H9 (cell line): ENCODE results near the gene WLS. TPM values are rescaled to one million over a fixed set of nuclear protein-coding genes. Genes with fewer than 3 reads are reported as not detected.

Experiments used
- DNase-seq: peaks from one replicate; pipeline ENCODE4 v3.0.0-alpha.2; 2017
- H2AFZ ChIP-seq: one replicate; pipeline ENCODE4 v1.6.1; 2013; ENCODE audit warnings: mild to moderate bottlenecking, low read length, control low read depth, moderate library complexity
- H2AK5ac ChIP-seq: 2 replicates; pipeline ENCODE4 v1.6.1; 2013; ENCODE audit warnings: low read length, control low read depth, mixed read lengths; ENCODE audit not compliant: insufficient read length
- H2BK120ac ChIP-seq: one replicate; pipeline ENCODE4 v1.6.1; 2013; ENCODE audit warnings: low read depth, mild to moderate bottlenecking, low read length, control low read depth, inconsistent platforms; ENCODE audit not compliant: poor library complexity, severe bottlenecking
- H2BK12ac ChIP-seq: 2 replicates; pipeline ENCODE4 v1.6.1; 2013; ENCODE audit warnings: low read length, control low read depth, mixed read lengths, low read depth; ENCODE audit not compliant: insufficient read length
- H2BK15ac ChIP-seq: 2 replicates; pipeline ENCODE4 v1.6.1; 2013; ENCODE audit warnings: low read depth, low read length, control low read depth
- H2BK20ac ChIP-seq: one replicate; pipeline ENCODE4 v1.6.1; 2013; ENCODE audit warnings: low read depth, mild to moderate bottlenecking, low read length, control low read depth, inconsistent platforms; ENCODE audit not compliant: poor library complexity, severe bottlenecking
- H2BK5ac ChIP-seq: 2 replicates; pipeline ENCODE4 v1.6.1; 2013; ENCODE audit warnings: low read length, control low read depth, mixed read lengths; ENCODE audit not compliant: insufficient read length
- H3K14ac ChIP-seq: 2 replicates; pipeline ENCODE4 v1.6.1; 2013; ENCODE audit warnings: low read length, control low read depth; ENCODE audit not compliant: insufficient read depth
- H3K18ac ChIP-seq: 2 replicates; pipeline ENCODE4 v1.6.1; 2013; ENCODE audit warnings: low read depth, mild to moderate bottlenecking, mixed read lengths, low read length, control low read depth; ENCODE audit not compliant: insufficient read length
- H3K23ac ChIP-seq: 2 replicates; pipeline ENCODE4 v1.6.1; 2013; ENCODE audit warnings: low read length, control low read depth, mixed read lengths, low read depth; ENCODE audit not compliant: insufficient read length
- H3K23me2 ChIP-seq: 2 replicates; pipeline ENCODE4 v1.6.1; 2013; ENCODE audit warnings: low read depth, mild to moderate bottlenecking, mixed read lengths, low read length, control low read depth; ENCODE audit not compliant: insufficient read length, poor library complexity, severe bottlenecking
- H3K27ac ChIP-seq: 2 replicates; pipeline ENCODE4 v1.5.1; 2013; ENCODE audit warnings: low read length, control low read depth, mixed read lengths, low read depth; ENCODE audit not compliant: insufficient read length
- H3K27me3 ChIP-seq: 2 replicates; pipeline ENCODE4 v1.6.1; 2013; ENCODE audit warnings: low read length, control low read depth, inconsistent platforms; ENCODE audit not compliant: insufficient read depth
- H3K4ac ChIP-seq: 2 replicates; pipeline ENCODE4 v1.6.1; 2013; ENCODE audit warnings: low read depth, mild to moderate bottlenecking, control low read depth, inconsistent platforms, low read length, moderate library complexity
- H3K4me1 ChIP-seq: 2 replicates; pipeline ENCODE4 v1.6.1; 2013; ENCODE audit warnings: low read length, control low read depth, inconsistent platforms; ENCODE audit not compliant: insufficient read depth
- H3K4me2 ChIP-seq: 2 replicates; pipeline ENCODE4 v1.6.1; 2013; ENCODE audit warnings: low read length, control low read depth, mixed read lengths; ENCODE audit not compliant: insufficient read length, insufficient read depth
- H3K56ac ChIP-seq: 2 replicates; pipeline ENCODE4 v1.6.1; 2013; ENCODE audit warnings: low read depth, mild to moderate bottlenecking, mixed read lengths, low read length, control low read depth; ENCODE audit not compliant: insufficient read length
- H3K79me1 ChIP-seq: 2 replicates; pipeline ENCODE4 v1.6.1; 2013; ENCODE audit warnings: low read depth, mild to moderate bottlenecking, moderate library complexity, low read length, control low read depth, inconsistent platforms; ENCODE audit not compliant: insufficient read depth, poor library complexity, severe bottlenecking
- H3K79me2 ChIP-seq: 2 replicates; pipeline ENCODE4 v1.6.1; 2013; ENCODE audit warnings: low read length, control low read depth, inconsistent platforms; ENCODE audit not compliant: insufficient read depth
- H3K9ac ChIP-seq: 2 replicates; pipeline ENCODE4 v1.6.1; 2013; ENCODE audit warnings: low read length, control low read depth, mixed read lengths; ENCODE audit not compliant: insufficient read length; ENCODE audit errors: extremely low read depth
- H3K9me3 ChIP-seq: one replicate; pipeline ENCODE4 v1.6.1; 2013; ENCODE audit warnings: low read depth, low read length, inconsistent platforms; ENCODE audit not compliant: control insufficient read depth
- H3T11ph ChIP-seq: one replicate; pipeline ENCODE4 v1.6.1; 2013; ENCODE audit warnings: mild to moderate bottlenecking, low read length, control low read depth, inconsistent platforms
- H4K20me1 ChIP-seq: one replicate; pipeline ENCODE4 v1.6.1; 2013; ENCODE audit not compliant: control insufficient read depth, insufficient read length, insufficient read depth
- H4K5ac ChIP-seq: 2 replicates; pipeline ENCODE4 v1.6.1; 2013; ENCODE audit warnings: low read depth, mild to moderate bottlenecking, mixed read lengths, low read length, control low read depth; ENCODE audit not compliant: insufficient read length
- H4K8ac ChIP-seq: replicated peaks from 2 replicates; pipeline ENCODE4 v1.6.1; 2013; ENCODE audit warnings: low read length, control low read depth, mixed read lengths, low read depth; ENCODE audit not compliant: insufficient read length
- H4K91ac ChIP-seq: 2 replicates; pipeline ENCODE4 v1.6.1; 2013; ENCODE audit warnings: low read depth, mild to moderate bottlenecking, moderate library complexity, mixed read lengths, low read length, control low read depth; ENCODE audit not compliant: insufficient read length
- H3K27ac Mint-ChIP-seq, 3 experiments: 2 replicates in 2 of 3; 3 replicates in 1 of 3; pipeline ENCODE4 v1.8.0; 2020 to 2021; ENCODE audit warnings: mixed read lengths in 3 of 3, mild to moderate bottlenecking in 1 of 3, moderate library complexity in 1 of 3
- H3K27me3 Mint-ChIP-seq: 2 replicates; pipeline ENCODE4 v1.8.0; 2021; ENCODE audit warnings: low read depth, mild to moderate bottlenecking, moderate library complexity, mixed read lengths
- H3K36me3 Mint-ChIP-seq, 3 experiments: 2 replicates in 2 of 3; 3 replicates in 1 of 3; pipeline ENCODE4 v1.8.0; 2020 to 2021; ENCODE audit warnings: low read depth in 3 of 3, mixed read lengths in 3 of 3; ENCODE audit not compliant: insufficient read depth in 1 of 3
- H3K4me1 Mint-ChIP-seq, 2 experiments: 2 replicates each; pipeline ENCODE4 v1.8.0; 2020; ENCODE audit warnings: mixed read lengths in 2 of 2
- H3K4me3 Mint-ChIP-seq, 2 experiments: 2 replicates in 1 of 2; 3 replicates in 1 of 2; pipeline ENCODE4 v1.8.0; 2020 to 2021; ENCODE audit warnings: mild to moderate bottlenecking in 2 of 2, mixed read lengths in 2 of 2, moderate library complexity in 1 of 2
- H3K9me3 Mint-ChIP-seq, 2 experiments: 2 replicates in 1 of 2; 3 replicates in 1 of 2; pipeline ENCODE4 v1.8.0; 2020; ENCODE audit warnings: mild to moderate bottlenecking in 2 of 2, mixed read lengths in 2 of 2, moderate library complexity in 1 of 2
- CTCF ChIP-seq: fragments of 200-600 bp; sonication (generic); conservative IDR thresholded peaks from 3 replicates; pipeline ENCODE4 v1.8.0; 2021; ENCODE audit warnings: antibody characterized with exemption, mild to moderate bottlenecking
- WGBS: extraction: QIAGEN DNeasy Blood & Tissue Kit; methylation state at CpG from one replicate; pipeline ENCODE4 v1.1.7; 2013; ENCODE audit warnings: missing lambda C conversion rate, low lambda C conversion rate, mixed read lengths; ENCODE audit not compliant: insufficient read length; ENCODE audit errors: extremely low coverage; 5-methylcytosine and 5-hydroxymethylcytosine counted together
- total RNA-seq: library from RNA; stranded (reverse); gene quantifications from 2 replicates; pipeline ENCODE4 v1.2.1, GENCODE V29; 2021

WLS gene
- total RNA-seq, 1 experiment from 2014 or later = 0.94 TPM

- no peaks in the 10 kb centered on the region for H3K79me1 ChIP-seq
- no peak overlapping the region for H2BK12ac ChIP-seq
- H4K20me1 ChIP-seq = no peaks in the 10 kb centered on the region
- no peak overlapping the region for H4K8ac ChIP-seq
- no peak overlapping the region; a peak in 1 of 7 replicates for H3K27ac Mint-ChIP-seq
- no peak overlapping the region for H2BK15ac ChIP-seq
- no peak overlapping the region for H3K14ac ChIP-seq
- peaks cover 4% of the 10 kb centered on the region; the same call in 1 of the 2 replicates for H3K27me3 Mint-ChIP-seq
- no peak overlapping the region for H3K4me3 Mint-ChIP-seq
- H3K9me3 ChIP-seq = no peaks in the 10 kb centered on the region
- WGBS = no CpG with 5 or more reads among the region's 5 CpGs
- H3K23me2 ChIP-seq = no peaks in the 10 kb centered on the region
- no peak overlapping the region for H2BK20ac ChIP-seq
- H3K9me3 Mint-ChIP-seq = peaks cover 0 to 1% of the 10 kb centered on the region in 2 experiments; a peak in 1 of 5 replicates
- no peak overlapping the region for H3T11ph ChIP-seq
- H3K56ac ChIP-seq = no peak overlapping the region
- no peak for TF ChIP-seq CTCF
- DNase-seq = no peak
- no peak overlapping the region for H3K27ac ChIP-seq
- no peak overlapping the region for H4K5ac ChIP-seq
- H2BK5ac ChIP-seq = no peak overlapping the region
- no peak overlapping the region for H4K91ac ChIP-seq
- no peak overlapping the region for H2AFZ ChIP-seq
- no peak overlapping the region for H3K9ac ChIP-seq
- no peak overlapping the region for H3K4me2 ChIP-seq
- no peak overlapping the region for H3K4ac ChIP-seq
- peaks cover 14 to 17% of the 10 kb centered on the region in 2 experiments for H3K4me1 Mint-ChIP-seq
- no peaks in the 10 kb centered on the region for H3K79me2 ChIP-seq
- H3K27me3 ChIP-seq = no peaks in the 10 kb centered on the region
- no peaks in the 10 kb centered on the region for H3K36me3 Mint-ChIP-seq
- H2AK5ac ChIP-seq = no peak overlapping the region
- H3K23ac ChIP-seq = no peak overlapping the region
- no peak overlapping the region for H3K18ac ChIP-seq
- no peak overlapping the region for H2BK120ac ChIP-seq
- H3K4me1 ChIP-seq = peaks cover 4% of the 10 kb centered on the region; the same call in 1 of the 2 replicates
These were observed 83.1 kb downstream of the WLS start for GRCh38 chr1:68149110-68149798.
